MM.1S (cell line): ENCODE data around the gene SSR2.
A peak's percentile ranks its signal among the peaks of the same experiment; 100 is the strongest.

Experiments
- DNase-seq: peaks from one replicate; pipeline ENCODE4 v3.0.0-alpha.2; 2015
- H2AFZ ChIP-seq: fragments of 300-600 bp; sonication (generic); 2 replicates; pipeline ENCODE4 v1.6.0; 2016; ENCODE audit warnings: antibody characterized with exemption, low read length
- H3F3A ChIP-seq: fragments of 300-600 bp; sonication (generic); 2 replicates; pipeline ENCODE4 v1.6.1; 2016; ENCODE audit warnings: mild to moderate bottlenecking, antibody characterized with exemption, low read length, moderate library complexity, mixed read lengths; ENCODE audit not compliant: insufficient read depth
- H3K27ac ChIP-seq: fragments of 300-600 bp; sonication (generic); 2 replicates; pipeline ENCODE4 v1.5.1; 2016; ENCODE audit warnings: mild to moderate bottlenecking, low read length
- H3K27me3 ChIP-seq: fragments of 300-600 bp; sonication (generic); replicated peaks from 2 replicates; pipeline ENCODE4 v1.6.0; 2016; ENCODE audit warnings: low read length; ENCODE audit not compliant: insufficient read depth
- H3K36me3 ChIP-seq: fragments of 300-600 bp; sonication (generic); replicated peaks from 2 replicates; pipeline ENCODE4 v1.6.1; 2016; ENCODE audit warnings: mild to moderate bottlenecking, low read length, mixed read lengths; ENCODE audit not compliant: insufficient read depth
- H3K4me1 ChIP-seq: fragments of 300-600 bp; sonication (generic); 2 replicates; pipeline ENCODE4 v1.6.1; 2016; ENCODE audit warnings: low read length, mixed read lengths
- H3K4me2 ChIP-seq: fragments of 300-600 bp; sonication (generic); 2 replicates; pipeline ENCODE4 v1.6.0; 2016; ENCODE audit warnings: low read depth, low read length
- H3K4me3 ChIP-seq: fragments of 300-600 bp; sonication (generic); 2 replicates; pipeline ENCODE4 v1.5.1; 2016; ENCODE audit warnings: low read length, mixed read lengths
- H3K79me2 ChIP-seq: fragments of 300-600 bp; sonication (generic); 2 replicates; pipeline ENCODE4 v1.6.1; 2016; ENCODE audit warnings: mixed run types, low read length, mixed read lengths
- H3K9ac ChIP-seq: fragments of 300-600 bp; sonication (generic); 2 replicates; pipeline ENCODE4 v1.6.1; 2016; ENCODE audit warnings: low read length, mixed read lengths
- H3K9me2 ChIP-seq: fragments of 300-600 bp; sonication (generic); replicated peaks from 2 replicates; pipeline ENCODE4 v1.6.1; 2016; ENCODE audit warnings: mild to moderate bottlenecking, low read length, mixed read lengths; ENCODE audit not compliant: insufficient read depth
- H3K9me3 ChIP-seq: fragments of 300-600 bp; sonication (generic); replicated peaks from 2 replicates; pipeline ENCODE4 v1.6.1; 2016; ENCODE audit warnings: mild to moderate bottlenecking, low read length, mixed read lengths; ENCODE audit not compliant: insufficient read depth
- H4K20me1 ChIP-seq: fragments of 300-600 bp; sonication (generic); 2 replicates; pipeline ENCODE4 v1.6.1; 2016; ENCODE audit warnings: mild to moderate bottlenecking, low read length, moderate library complexity, mixed read lengths; ENCODE audit not compliant: insufficient read depth
- CTCF ChIP-seq: fragments of 300-600 bp; sonication (generic); IDR thresholded peaks from 2 replicates; pipeline ENCODE4 v1.5.1; 2016; ENCODE audit warnings: antibody characterized with exemption, low read length, mixed read lengths
- EZH2 ChIP-seq: fragments of 300-600 bp; sonication (generic); optimal IDR thresholded peaks from 2 replicates; pipeline ENCODE3; 2017; ENCODE audit warnings: low read depth, mild to moderate bottlenecking, antibody characterized with exemption, low read length, mixed read lengths
- EZH2phosphoT487 ChIP-seq: fragments of 300-600 bp; sonication (generic); IDR thresholded peaks from 2 replicates; pipeline ENCODE4 v1.6.1; 2018; ENCODE audit warnings: antibody characterized with exemption, low read length

Gene SSR2

GRCh38 chr1:156014829-156015228 lies 5.9 kb downstream of the SSR2 start:
- peaks cover 70% of the 10 kb centered on the region for H3K79me2 ChIP-seq

GRCh38 chr1:156012051-156012817 lies 8.5 kb downstream of the SSR2 start:
- H3K9me3 ChIP-seq = no peaks in the 10 kb centered on the region
- H3F3A ChIP-seq = peaks cover 50% of the 10 kb centered on the region

More at GRCh38 chr1:156014829-156015228, 5.9 kb downstream of the SSR2 start:
- Histone ChIP-seq H3K4me2 (peak overlapping the region; percentile 18; the same call in 1 of the 2 replicates), H4K20me1 (no peaks in the 10 kb centered on the region), H3F3A (peaks cover 42% of the 10 kb centered on the region), H3K4me1 (peaks cover 55% of the 10 kb centered on the region), H3K4me3 (no peak overlapping the region), H3K9me3 (no peaks in the 10 kb centered on the region), H3K9me2 (no peaks in the 10 kb centered on the region), H3K9ac (no peak overlapping the region), H2AFZ (no peak overlapping the region), H3K36me3 (peaks cover 17% of the 10 kb centered on the region), H3K27me3 (no peaks in the 10 kb centered on the region), H3K27ac (peak overlapping the region; percentile 8; the same call in 1 of the 2 replicates)
- no peak for DNase-seq
- TF ChIP-seq CTCF (no peak), EZH2phosphoT487 (no peak), EZH2 (no peak)

GRCh38 chr1:156009404-156009803 lies 11.3 kb downstream of the SSR2 start:
- no peak for DNase-seq
- H3K9me2 ChIP-seq = no peaks in the 10 kb centered on the region
- H3F3A ChIP-seq = peaks cover 49% of the 10 kb centered on the region
- no peaks in the 10 kb centered on the region for H4K20me1 ChIP-seq
- no peaks in the 10 kb centered on the region for H3K27me3 ChIP-seq
- H3K4me1 ChIP-seq = peaks cover 63% of the 10 kb centered on the region
- no peaks in the 10 kb centered on the region for H3K9me3 ChIP-seq
- TF ChIP-seq CTCF (no peak), EZH2 (no peak), EZH2phosphoT487 (no peak)
- peaks cover 13% of the 10 kb centered on the region for H3K36me3 ChIP-seq
- peak overlapping the region; percentile 39; the same call in 1 of the 2 replicates for H3K27ac ChIP-seq
- H3K4me2 ChIP-seq = peak overlapping the region; percentile 46
- H3K4me3 ChIP-seq = no peak overlapping the region
- no peak overlapping the region for H2AFZ ChIP-seq
- no peak overlapping the region for H3K9ac ChIP-seq
- H3K79me2 ChIP-seq = peaks cover 29% of the 10 kb centered on the region

More at GRCh38 chr1:156012051-156012817, 8.5 kb downstream of the SSR2 start:
- Histone ChIP-seq H3K36me3 (peaks cover 21% of the 10 kb centered on the region), H3K27ac (peak overlapping the region; percentile 73), H3K4me2 (peak overlapping the region; percentile 48), H4K20me1 (no peaks in the 10 kb centered on the region), H3K9ac (no peak overlapping the region; the same call in 1 of the 2 replicates), H3K9me2 (no peaks in the 10 kb centered on the region), H3K4me1 (peaks cover 62% of the 10 kb centered on the region), H3K4me3 (no peak overlapping the region), H3K27me3 (no peaks in the 10 kb centered on the region), H3K79me2 (peaks cover 52% of the 10 kb centered on the region), H2AFZ (no peak overlapping the region)
- DNase-seq = peak; percentile 82
- TF ChIP-seq CTCF (peak; percentile 14; the same call in 1 of the 2 replicates), EZH2phosphoT487 (no peak)
